Left ventricle myocardium inferior (tissue), 1 donor: ENCODE measurements around the gene SMAD1. TPM values are rescaled to one million over a fixed set of nuclear protein-coding genes. Genes with fewer than 3 reads are reported as not detected.

Experiments used
- DNase-seq: peaks from one replicate; pipeline ENCODE4 v3.0.0-alpha.2; 2020
- H3K27ac ChIP-seq: fragments of 200-600 bp; replicated peaks from 2 replicates; pipeline ENCODE4 v1.8.0; 2021
- H3K27me3 ChIP-seq: fragments of 200-600 bp; 2 replicates; pipeline ENCODE4 v1.8.0; 2021; ENCODE audit warnings: low read depth
- H3K36me3 ChIP-seq: fragments of 200-600 bp; 2 replicates; pipeline ENCODE4 v1.8.0; 2021
- H3K4me1 ChIP-seq: fragments of 200-600 bp; 2 replicates; pipeline ENCODE4 v1.8.0; 2021
- H3K4me3 ChIP-seq: fragments of 200-600 bp; 2 replicates; pipeline ENCODE4 v1.8.0; 2021; ENCODE audit warnings: mild to moderate bottlenecking, moderate library complexity
- H3K9me3 ChIP-seq: fragments of 200-600 bp; replicated peaks from 2 replicates; pipeline ENCODE4 v1.8.0; 2021
- intact Hi-C: fragments of 100-400 bp; cut with micrococcal nuclease; formaldehyde crosslinking; loops from one replicate; pipeline ENCODE4 v1.11.0; 2022
- total RNA-seq: library from RNA; stranded (reverse); fragmentation: NEBNext Ultra II Directional; extraction: Animal tissue kit (Norgen Biotek cat#: 25700); gene quantifications from one replicate; pipeline ENCODE4 v1.2.1, GENCODE V29; 2021
- TF ChIP-seq, protein P1 (sequence below): fragments of 200-600 bp; IDR thresholded peaks from 2 replicates; pipeline ENCODE4 v1.8.0; 2021; ENCODE audit warnings: antibody characterized with exemption, mild to moderate bottlenecking, borderline replicate concordance
- donor health status: DM: no; HTN: yes; CAD: no; lungs with severe emphysema.

SMAD1 gene
- total RNA-seq, 1 donor from 2014 or later: 10.1 TPM

DNA sequence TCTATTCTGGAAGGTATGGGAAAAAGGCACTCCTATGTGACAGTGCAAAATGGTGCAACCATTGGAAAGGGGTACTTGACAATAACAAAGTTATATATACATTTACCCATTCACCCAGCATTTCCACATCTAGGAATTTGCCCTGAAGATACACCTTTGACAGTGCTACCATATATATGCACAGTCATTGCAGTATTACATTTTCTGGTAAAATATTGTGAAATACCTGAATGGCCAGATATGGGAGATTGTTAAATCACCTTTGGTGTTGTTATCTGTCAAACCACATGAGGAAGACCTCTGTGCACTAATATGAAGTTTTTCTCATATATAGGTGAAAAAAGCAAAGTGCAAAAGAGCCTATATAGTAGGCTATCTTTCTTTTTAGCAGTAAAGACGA is 53.5 kb downstream of the SMAD1 start:
- intact Hi-C loops: no loop called here
- TF ChIP-seq, protein P1, sequence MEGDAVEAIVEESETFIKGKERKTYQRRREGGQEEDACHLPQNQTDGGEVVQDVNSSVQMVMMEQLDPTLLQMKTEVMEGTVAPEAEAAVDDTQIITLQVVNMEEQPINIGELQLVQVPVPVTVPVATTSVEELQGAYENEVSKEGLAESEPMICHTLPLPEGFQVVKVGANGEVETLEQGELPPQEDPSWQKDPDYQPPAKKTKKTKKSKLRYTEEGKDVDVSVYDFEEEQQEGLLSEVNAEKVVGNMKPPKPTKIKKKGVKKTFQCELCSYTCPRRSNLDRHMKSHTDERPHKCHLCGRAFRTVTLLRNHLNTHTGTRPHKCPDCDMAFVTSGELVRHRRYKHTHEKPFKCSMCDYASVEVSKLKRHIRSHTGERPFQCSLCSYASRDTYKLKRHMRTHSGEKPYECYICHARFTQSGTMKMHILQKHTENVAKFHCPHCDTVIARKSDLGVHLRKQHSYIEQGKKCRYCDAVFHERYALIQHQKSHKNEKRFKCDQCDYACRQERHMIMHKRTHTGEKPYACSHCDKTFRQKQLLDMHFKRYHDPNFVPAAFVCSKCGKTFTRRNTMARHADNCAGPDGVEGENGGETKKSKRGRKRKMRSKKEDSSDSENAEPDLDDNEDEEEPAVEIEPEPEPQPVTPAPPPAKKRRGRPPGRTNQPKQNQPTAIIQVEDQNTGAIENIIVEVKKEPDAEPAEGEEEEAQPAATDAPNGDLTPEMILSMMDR: no peak
- peaks cover 45% of the 10 kb centered on the region for H3K4me1 ChIP-seq
- H3K4me3 ChIP-seq: no peak overlapping the region
- no peak for DNase-seq
- no peaks in the 10 kb centered on the region for H3K36me3 ChIP-seq
- no peaks in the 10 kb centered on the region for H3K9me3 ChIP-seq
- H3K27ac ChIP-seq: no peak overlapping the region
- H3K27me3 ChIP-seq: no peaks in the 10 kb centered on the region

DNA sequence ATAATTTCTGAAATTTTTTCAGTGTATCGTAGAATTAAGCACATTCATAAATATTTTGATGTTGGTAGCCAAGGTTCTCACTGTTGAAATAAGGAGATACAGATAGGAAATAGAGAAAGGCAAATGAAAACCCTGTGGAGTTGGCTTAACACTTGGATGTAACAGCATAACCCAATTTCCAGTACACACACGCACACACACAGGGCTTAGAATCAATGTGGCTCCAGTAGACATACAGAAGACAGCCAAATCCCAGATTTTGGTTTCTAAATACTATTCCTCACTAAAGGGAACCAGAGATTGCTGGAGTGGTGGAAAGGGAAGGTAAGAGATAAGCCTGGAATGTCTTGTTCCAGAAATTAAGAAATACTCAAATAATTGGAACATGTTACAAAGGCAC is 54.4 kb downstream of the SMAD1 start:
- DNase-seq: no peak
- Histone ChIP-seq H3K4me3 (no peak overlapping the region), H3K9me3 (no peaks in the 10 kb centered on the region), H3K36me3 (no peaks in the 10 kb centered on the region), H3K4me1 (peaks cover 45% of the 10 kb centered on the region), H3K27me3 (no peaks in the 10 kb centered on the region), H3K27ac (no peak overlapping the region)
- TF ChIP-seq, protein P1: no peak
- intact Hi-C loops: no loop called here

DNA sequence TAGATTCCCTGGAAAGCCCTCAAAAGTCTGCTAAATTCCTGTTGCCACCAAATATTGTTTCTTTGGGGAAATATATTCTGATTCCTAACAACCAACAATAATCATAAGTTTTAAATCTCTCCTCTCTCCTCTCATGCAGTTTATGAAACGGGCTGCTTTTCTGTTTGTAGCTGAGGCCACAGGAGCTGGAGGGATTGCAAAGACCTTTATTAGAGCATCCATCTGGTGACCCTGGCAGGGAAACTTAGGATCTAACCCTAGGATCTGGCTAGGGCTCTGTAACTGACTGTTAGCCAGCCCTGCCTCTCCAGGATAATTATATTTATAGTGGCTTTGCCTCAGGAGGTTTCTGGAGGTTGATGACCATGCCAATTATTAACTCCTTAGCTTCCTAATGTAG is 56.9 kb downstream of the SMAD1 start:
- DNase-seq: no peak
- Histone ChIP-seq H3K4me1 (peaks cover 40% of the 10 kb centered on the region), H3K36me3 (peaks cover 10% of the 10 kb centered on the region), H3K27ac (no peak overlapping the region), H3K27me3 (no peaks in the 10 kb centered on the region), H3K4me3 (no peak overlapping the region), H3K9me3 (no peaks in the 10 kb centered on the region)
- TF ChIP-seq, protein P1: no peak
- intact Hi-C loops: no loop called here

DNA sequence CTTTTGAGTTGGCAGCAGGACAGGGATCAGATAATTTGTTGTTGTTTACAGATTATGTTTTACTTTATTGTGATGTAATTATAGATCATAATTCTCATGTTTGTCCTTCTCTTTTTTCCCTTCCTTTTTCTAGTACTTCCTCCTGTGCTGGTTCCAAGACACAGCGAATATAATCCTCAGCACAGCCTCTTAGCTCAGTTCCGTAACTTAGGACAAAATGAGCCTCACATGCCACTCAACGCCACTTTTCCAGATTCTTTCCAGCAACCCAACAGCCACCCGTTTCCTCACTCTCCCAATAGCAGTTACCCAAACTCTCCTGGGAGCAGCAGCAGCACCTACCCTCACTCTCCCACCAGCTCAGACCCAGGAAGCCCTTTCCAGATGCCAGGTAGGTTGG is 58.0 kb downstream of the SMAD1 start:
- H3K36me3 ChIP-seq: peaks cover 13% of the 10 kb centered on the region
- no peak overlapping the region for H3K4me3 ChIP-seq
- no peak for DNase-seq
- H3K9me3 ChIP-seq: no peaks in the 10 kb centered on the region
- H3K27ac ChIP-seq: peak overlapping the region; percentile 57
- intact Hi-C loops: loop anchor here (10.0 kb wide), 1 partner anchor 55 kb away; the partner anchor contains the start of gene SMAD1
- peaks cover 43% of the 10 kb centered on the region for H3K4me1 ChIP-seq
- H3K27me3 ChIP-seq: no peaks in the 10 kb centered on the region
- TF ChIP-seq, protein P1: no peak

DNA sequence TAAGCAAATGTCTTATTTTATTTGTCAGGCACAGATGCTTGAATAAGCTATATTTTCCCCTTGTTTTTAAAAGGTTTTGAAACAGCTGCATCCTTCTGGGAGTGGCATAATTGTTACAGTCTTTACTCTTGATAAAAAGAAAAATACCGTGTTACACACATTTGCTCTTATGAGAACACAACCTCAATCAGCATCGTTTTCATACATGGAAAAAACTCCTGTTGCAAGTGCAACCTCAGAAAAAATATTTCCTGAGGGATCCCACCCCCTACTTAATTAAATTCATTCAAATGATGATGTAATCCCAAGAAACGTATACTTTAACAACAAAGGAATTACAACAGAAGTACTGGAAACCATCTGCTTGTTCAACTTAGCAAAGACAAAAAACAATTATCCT is 58.6 kb downstream of the SMAD1 start:
- TF ChIP-seq, protein P1: no peak
- Histone ChIP-seq H3K4me1 (peaks cover 49% of the 10 kb centered on the region), H3K36me3 (peaks cover 13% of the 10 kb centered on the region), H3K9me3 (no peaks in the 10 kb centered on the region), H3K27ac (peak overlapping the region; percentile 57), H3K27me3 (no peaks in the 10 kb centered on the region), H3K4me3 (no peak overlapping the region)
- intact Hi-C loops: loop anchor here (10.0 kb wide), 1 partner anchor 55 kb away; the partner anchor contains the start of gene SMAD1
- no peak for DNase-seq
